Measurements from ENCODE around the gene ZNF81. TPM values are rescaled to one million over a fixed set of nuclear protein-coding genes. Genes with fewer than 3 reads are reported as not detected.

The ZNF81 gene
- total RNA-seq, 6 experiments from 2014 or later = 5.1 to 8.3 (median 6.2) TPM

DNA sequence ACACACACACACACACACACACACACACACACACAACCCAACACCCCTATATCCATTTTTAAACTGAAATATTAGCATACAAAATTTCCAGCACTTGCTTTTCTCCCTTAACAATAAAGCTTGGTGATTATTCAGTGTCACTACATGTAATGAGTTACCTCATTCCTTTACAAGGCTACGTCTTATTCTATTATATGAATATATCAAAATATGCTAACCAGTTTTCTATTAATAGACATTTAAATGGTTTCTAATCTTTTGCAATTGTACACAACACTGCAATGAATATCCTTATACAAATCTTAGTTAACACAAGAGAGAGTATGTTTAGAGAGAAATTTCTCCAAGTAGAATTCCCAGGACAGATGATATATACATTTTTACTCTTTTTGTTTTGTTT is 14.2 kb downstream of the ZNF81 start:
- Mint-ChIP-seq H3K9me3 (no peaks in the 10 kb centered on the region), H3K36me3 (ENCODE audit: low read depth) (no peaks in the 10 kb centered on the region), H3K27me3 (ENCODE audit: insufficient read depth) (no peaks in the 10 kb centered on the region), H3K27ac (no peak overlapping the region), H3K4me1 (ENCODE audit: low read depth) (peaks cover 6% of the 10 kb centered on the region; the same call in 1 of the 2 replicates), H3K4me3 (no peak overlapping the region)
- TF ChIP-seq, protein P1, sequence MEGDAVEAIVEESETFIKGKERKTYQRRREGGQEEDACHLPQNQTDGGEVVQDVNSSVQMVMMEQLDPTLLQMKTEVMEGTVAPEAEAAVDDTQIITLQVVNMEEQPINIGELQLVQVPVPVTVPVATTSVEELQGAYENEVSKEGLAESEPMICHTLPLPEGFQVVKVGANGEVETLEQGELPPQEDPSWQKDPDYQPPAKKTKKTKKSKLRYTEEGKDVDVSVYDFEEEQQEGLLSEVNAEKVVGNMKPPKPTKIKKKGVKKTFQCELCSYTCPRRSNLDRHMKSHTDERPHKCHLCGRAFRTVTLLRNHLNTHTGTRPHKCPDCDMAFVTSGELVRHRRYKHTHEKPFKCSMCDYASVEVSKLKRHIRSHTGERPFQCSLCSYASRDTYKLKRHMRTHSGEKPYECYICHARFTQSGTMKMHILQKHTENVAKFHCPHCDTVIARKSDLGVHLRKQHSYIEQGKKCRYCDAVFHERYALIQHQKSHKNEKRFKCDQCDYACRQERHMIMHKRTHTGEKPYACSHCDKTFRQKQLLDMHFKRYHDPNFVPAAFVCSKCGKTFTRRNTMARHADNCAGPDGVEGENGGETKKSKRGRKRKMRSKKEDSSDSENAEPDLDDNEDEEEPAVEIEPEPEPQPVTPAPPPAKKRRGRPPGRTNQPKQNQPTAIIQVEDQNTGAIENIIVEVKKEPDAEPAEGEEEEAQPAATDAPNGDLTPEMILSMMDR (IDR thresholded peaks at IDR 0.05) = no peak
- DNase-seq = no peak

DNA sequence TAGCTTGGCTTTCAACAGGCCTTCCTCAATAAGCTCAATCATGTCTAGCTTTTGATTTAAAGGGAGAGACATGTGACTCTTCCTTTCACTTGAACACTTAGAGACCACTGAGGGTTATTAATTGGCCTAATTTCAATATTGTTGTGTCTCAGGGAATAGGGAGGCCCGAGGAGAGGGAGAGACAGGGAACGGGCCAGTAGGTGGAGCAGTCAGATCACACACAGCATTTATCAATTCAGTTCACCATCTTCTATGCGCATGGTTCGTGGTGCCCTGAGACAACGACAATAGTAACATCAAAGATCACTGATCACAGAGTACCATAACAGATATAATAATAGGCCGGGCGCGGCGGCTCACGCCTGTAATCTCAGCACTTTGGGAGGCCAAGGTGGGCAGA is 17.8 kb downstream of the ZNF81 start:
- TF ChIP-seq, protein P1 (IDR thresholded peaks at IDR 0.05) = peak; percentile 62
- Mint-ChIP-seq H3K36me3 (ENCODE audit: low read depth) (0 out of 2 replicates have a peak, but pooled peaks cover 3% of the 10 kb centered on the region), H3K9me3 (no peaks in the 10 kb centered on the region), H3K27ac (no peak overlapping the region), H3K4me1 (ENCODE audit: low read depth) (peaks cover 6% of the 10 kb centered on the region; the same call in 1 of the 2 replicates), H3K4me3 (no peak overlapping the region), H3K27me3 (ENCODE audit: insufficient read depth) (no peaks in the 10 kb centered on the region)
- no peak for DNase-seq

GRCh38 chrX:47859686-47860085 is 23.0 kb downstream of the ZNF81 start:
- peaks cover 2% of the 10 kb centered on the region; the same call in 1 of the 2 replicates for H3K27me3 Mint-ChIP-seq (ENCODE audit: insufficient read depth)
- H3K4me3 Mint-ChIP-seq = no peak overlapping the region
- no peak for DNase-seq
- no peaks in the 10 kb centered on the region for H3K9me3 Mint-ChIP-seq
- TF ChIP-seq, protein P1 (IDR thresholded peaks at IDR 0.05) = no peak
- no peak overlapping the region for H3K27ac Mint-ChIP-seq
- H3K36me3 Mint-ChIP-seq (ENCODE audit: low read depth) = peaks cover 18% of the 10 kb centered on the region
- H3K4me1 Mint-ChIP-seq (ENCODE audit: low read depth) = peaks cover 23% of the 10 kb centered on the region

- H3K27me3 Mint-ChIP-seq (ENCODE audit: insufficient read depth) = peaks cover 2% of the 10 kb centered on the region; the same call in 1 of the 2 replicates
- H3K4me1 Mint-ChIP-seq (ENCODE audit: low read depth) = peaks cover 23% of the 10 kb centered on the region
- no peak overlapping the region for H3K27ac Mint-ChIP-seq
- TF ChIP-seq, protein P1 (IDR thresholded peaks at IDR 0.05) = no peak
- H3K36me3 Mint-ChIP-seq (ENCODE audit: low read depth) = peaks cover 18% of the 10 kb centered on the region
- H3K9me3 Mint-ChIP-seq = no peaks in the 10 kb centered on the region
- DNase-seq = no peak
- H3K4me3 Mint-ChIP-seq = no peak overlapping the region
These were observed 26.0 kb downstream of the ZNF81 start for GRCh38 chrX:47862680-47863079.

- no peak overlapping the region for H3K4me3 Mint-ChIP-seq
- DNase-seq = no peak
- TF ChIP-seq, protein P1 (IDR thresholded peaks at IDR 0.05) = no peak
- peaks cover 2% of the 10 kb centered on the region; the same call in 1 of the 2 replicates for H3K27me3 Mint-ChIP-seq (ENCODE audit: insufficient read depth)
- no peaks in the 10 kb centered on the region for H3K9me3 Mint-ChIP-seq
- peaks cover 23% of the 10 kb centered on the region for H3K4me1 Mint-ChIP-seq (ENCODE audit: low read depth)
- H3K36me3 Mint-ChIP-seq (ENCODE audit: low read depth) = peaks cover 18% of the 10 kb centered on the region
- no peak overlapping the region for H3K27ac Mint-ChIP-seq
These were observed 26.5 kb downstream of the ZNF81 start for GRCh38 chrX:47863187-47863586.

DNA sequence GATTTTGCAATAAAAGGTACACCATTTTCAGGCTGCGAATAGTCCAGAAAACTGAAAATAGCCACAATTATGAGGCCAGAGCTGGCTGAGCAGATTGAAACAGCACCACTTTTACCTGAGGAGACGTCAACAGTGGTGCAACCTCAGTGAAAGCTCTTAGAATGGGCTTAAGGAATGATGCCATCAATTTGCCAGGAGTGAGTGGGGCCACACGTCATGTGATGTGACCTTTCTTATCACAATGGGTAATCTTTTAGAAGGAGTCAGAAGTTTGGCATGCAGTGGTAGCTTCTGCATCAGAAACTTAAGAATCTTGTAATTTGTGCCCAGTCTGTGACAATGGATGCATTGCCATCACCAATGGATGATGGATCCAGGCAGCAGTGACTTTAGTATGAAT is 27.6 kb downstream of the ZNF81 start:
- Mint-ChIP-seq H3K27me3 (ENCODE audit: insufficient read depth) (peaks cover 2% of the 10 kb centered on the region; the same call in 1 of the 2 replicates), H3K27ac (no peak overlapping the region)

More for the DNA sequence above, 27.6 kb downstream of the ZNF81 start:
- peaks cover 23% of the 10 kb centered on the region for H3K4me1 Mint-ChIP-seq (ENCODE audit: low read depth)
- no peaks in the 10 kb centered on the region for H3K9me3 Mint-ChIP-seq
- H3K36me3 Mint-ChIP-seq (ENCODE audit: low read depth) = peaks cover 17% of the 10 kb centered on the region
- DNase-seq = no peak
- H3K4me3 Mint-ChIP-seq = no peak overlapping the region
- TF ChIP-seq, protein P1 (IDR thresholded peaks at IDR 0.05) = no peak
